Measurements from ENCODE around the gene WDFY4. TPM values are rescaled to one million over a fixed set of nuclear protein-coding genes. Genes with fewer than 3 reads are reported as not detected.

WDFY4 gene
- total RNA-seq, 1 donor from 2014 or later, result 0.25 TPM

DNA sequence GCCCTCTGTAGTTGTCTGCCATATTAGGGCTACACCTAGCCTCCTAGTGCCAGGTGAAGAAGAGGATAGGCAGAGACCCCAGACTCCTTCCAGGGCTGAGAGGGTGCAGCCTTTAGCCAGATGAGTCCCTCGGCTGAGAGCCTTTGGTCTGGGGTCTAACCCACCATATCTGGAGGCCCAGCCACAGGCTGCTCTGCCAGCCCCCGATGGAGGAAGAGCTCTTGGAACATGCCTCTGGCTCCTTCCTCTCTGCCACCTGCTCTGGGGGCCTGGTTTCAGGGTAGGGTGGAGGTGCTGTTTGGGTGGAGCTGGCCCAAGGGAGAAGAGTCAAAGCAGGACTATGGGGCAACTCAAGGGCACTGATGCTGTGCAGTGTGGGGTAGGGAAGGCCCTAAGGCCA is 253.6 kb downstream of the WDFY4 start:
- Mint-ChIP-seq H3K27ac (ENCODE audit: unreplicated experiment) (no peak overlapping the region), H3K9me3 (ENCODE audit: unreplicated experiment) (peaks cover 1% of the 10 kb centered on the region), H3K27me3 (ENCODE audit: low read depth, unreplicated experiment) (peaks cover 33% of the 10 kb centered on the region), H3K4me1 (ENCODE audit: low read depth, unreplicated experiment) (no peaks in the 10 kb centered on the region), H3K36me3 (ENCODE audit: low read depth, unreplicated experiment) (no peaks in the 10 kb centered on the region), H3K4me3 (ENCODE audit: unreplicated experiment) (no peak overlapping the region)
- Histone ChIP-seq H3K4me3 (ENCODE audit: insufficient read depth, low read depth, low read length) (no peak overlapping the region), H3K9me3 (ENCODE audit: insufficient read depth, low read depth, low read length) (no peaks in the 10 kb centered on the region), H3K9ac (ENCODE audit: low read length) (no peak overlapping the region), H3K27ac (ENCODE audit: low read depth, low read length) (no peak overlapping the region), H2AFZ (ENCODE audit: low read depth, low read length) (no peak overlapping the region), H3K79me2 (ENCODE audit: insufficient read depth, low read length) (no peaks in the 10 kb centered on the region), H3K36me3 (ENCODE audit: insufficient read depth, low read length) (no peaks in the 10 kb centered on the region), H3K27me3 (ENCODE audit: insufficient read depth, low read length) (no peaks in the 10 kb centered on the region), H4K20me1 (ENCODE audit: insufficient read depth, low read length) (no peaks in the 10 kb centered on the region), H3K4me2 (ENCODE audit: low read length) (no peak overlapping the region), H3K4me1 (ENCODE audit: insufficient read depth, low read length) (no peaks in the 10 kb centered on the region)
- FAIRE-seq (no peak), DNase-seq (ENCODE audit: low read depth) (no peak)
- TF ChIP-seq, protein P1, sequence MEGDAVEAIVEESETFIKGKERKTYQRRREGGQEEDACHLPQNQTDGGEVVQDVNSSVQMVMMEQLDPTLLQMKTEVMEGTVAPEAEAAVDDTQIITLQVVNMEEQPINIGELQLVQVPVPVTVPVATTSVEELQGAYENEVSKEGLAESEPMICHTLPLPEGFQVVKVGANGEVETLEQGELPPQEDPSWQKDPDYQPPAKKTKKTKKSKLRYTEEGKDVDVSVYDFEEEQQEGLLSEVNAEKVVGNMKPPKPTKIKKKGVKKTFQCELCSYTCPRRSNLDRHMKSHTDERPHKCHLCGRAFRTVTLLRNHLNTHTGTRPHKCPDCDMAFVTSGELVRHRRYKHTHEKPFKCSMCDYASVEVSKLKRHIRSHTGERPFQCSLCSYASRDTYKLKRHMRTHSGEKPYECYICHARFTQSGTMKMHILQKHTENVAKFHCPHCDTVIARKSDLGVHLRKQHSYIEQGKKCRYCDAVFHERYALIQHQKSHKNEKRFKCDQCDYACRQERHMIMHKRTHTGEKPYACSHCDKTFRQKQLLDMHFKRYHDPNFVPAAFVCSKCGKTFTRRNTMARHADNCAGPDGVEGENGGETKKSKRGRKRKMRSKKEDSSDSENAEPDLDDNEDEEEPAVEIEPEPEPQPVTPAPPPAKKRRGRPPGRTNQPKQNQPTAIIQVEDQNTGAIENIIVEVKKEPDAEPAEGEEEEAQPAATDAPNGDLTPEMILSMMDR (IDR thresholded peaks at IDR 0.05; ENCODE audit: insufficient read depth, low read depth, low read length), result no peak

DNA sequence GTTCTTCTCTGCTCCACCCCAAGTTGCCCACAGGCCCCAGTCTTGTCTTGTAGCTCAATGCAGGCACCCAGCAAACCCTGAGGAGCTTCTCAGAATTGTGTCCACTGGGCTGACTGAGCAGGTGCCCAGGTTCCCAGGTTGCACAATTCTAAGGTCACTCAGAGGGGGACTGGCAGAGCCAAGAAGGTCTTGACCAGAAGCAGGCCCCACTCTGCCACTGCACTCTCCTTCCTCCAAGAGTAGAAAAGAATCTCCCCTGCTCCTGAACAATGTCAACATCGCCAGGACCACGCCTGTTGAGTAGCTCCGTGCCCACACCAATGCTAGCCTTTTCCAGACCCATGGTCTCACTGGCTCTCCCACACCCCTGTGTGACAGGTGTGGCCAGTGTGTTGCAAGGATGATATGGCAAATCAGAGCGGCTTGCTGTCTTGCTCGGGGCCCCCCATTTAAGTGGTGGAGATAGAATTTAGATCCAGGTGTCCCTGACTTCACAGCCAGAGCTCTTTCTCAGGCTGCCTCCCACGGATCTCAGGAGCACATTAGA is 254.4 kb downstream of the WDFY4 start:
- TF ChIP-seq, protein P1 (IDR thresholded peaks at IDR 0.05; ENCODE audit: insufficient read depth, low read depth, low read length), result no peak
- no peak for TF ChIP-seq EZH2 (IDR thresholded peaks at IDR 0.05; ENCODE audit: insufficient read depth, low read length)
- Histone ChIP-seq H3K27ac (ENCODE audit: low read depth, low read length) (no peak overlapping the region), H4K20me1 (ENCODE audit: insufficient read depth, low read length) (no peaks in the 10 kb centered on the region), H3K4me3 (ENCODE audit: insufficient read depth, low read depth, low read length) (no peak overlapping the region), H3K79me2 (ENCODE audit: insufficient read depth, low read length) (no peaks in the 10 kb centered on the region), H3K9me3 (ENCODE audit: insufficient read depth, low read depth, low read length) (no peaks in the 10 kb centered on the region), H3K4me2 (ENCODE audit: low read length) (no peak overlapping the region), H3K36me3 (ENCODE audit: insufficient read depth, low read length) (no peaks in the 10 kb centered on the region), H2AFZ (ENCODE audit: low read depth, low read length) (no peak overlapping the region), H3K9ac (ENCODE audit: low read length) (no peak overlapping the region), H3K27me3 (ENCODE audit: insufficient read depth, low read length) (no peaks in the 10 kb centered on the region), H3K4me1 (ENCODE audit: insufficient read depth, low read length) (no peaks in the 10 kb centered on the region)
- DNase-seq (ENCODE audit: low read depth) (no peak), FAIRE-seq (no peak)
- no peaks in the 10 kb centered on the region for H3K4me1 Mint-ChIP-seq (ENCODE audit: low read depth, unreplicated experiment)
- H3K27ac Mint-ChIP-seq (ENCODE audit: unreplicated experiment), result no peak overlapping the region
- H3K36me3 Mint-ChIP-seq (ENCODE audit: low read depth, unreplicated experiment), result no peaks in the 10 kb centered on the region
- no peak overlapping the region for H3K4me3 Mint-ChIP-seq (ENCODE audit: unreplicated experiment)
- H3K27me3 Mint-ChIP-seq (ENCODE audit: low read depth, unreplicated experiment), result peaks cover 31% of the 10 kb centered on the region
- H3K9me3 Mint-ChIP-seq (ENCODE audit: unreplicated experiment), result peaks cover 1% of the 10 kb centered on the region

DNA sequence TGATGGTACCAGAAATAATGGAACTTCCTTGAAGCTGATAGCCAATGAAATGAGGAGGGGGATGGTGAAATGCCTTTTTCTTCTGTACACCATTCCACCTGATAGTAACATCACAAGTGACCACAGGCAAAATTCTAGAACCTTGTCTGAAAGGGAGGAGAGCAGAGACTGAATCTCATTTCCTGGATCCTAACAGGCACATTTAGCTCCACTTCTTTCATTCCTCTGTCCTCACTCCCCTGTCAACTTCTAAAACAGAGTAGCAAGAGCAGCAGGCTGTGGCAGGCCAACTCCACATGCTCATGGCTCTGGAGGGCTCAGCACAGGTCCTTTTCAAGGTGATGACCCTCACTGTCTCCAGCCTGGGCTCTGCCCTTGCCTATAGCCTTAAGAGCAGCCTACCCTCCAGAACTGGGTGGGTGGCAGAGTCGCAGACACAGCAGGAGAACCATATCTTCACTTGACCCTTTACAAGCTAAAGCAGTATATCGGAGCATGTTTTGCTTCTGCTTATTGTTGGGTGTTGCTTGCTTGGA is 255.2 kb downstream of the WDFY4 start, which contains the start of gene LRRC18:
Gene LRRC18 (minus strand): TSS at position 51 of the 536 bp plus-strand sequence. CDS start 25,685 bp downstream, outside the sequence.
- Mint-ChIP-seq H3K4me3 (ENCODE audit: unreplicated experiment) (no peak within 1 kb of the TSS), H3K27me3 (ENCODE audit: low read depth, unreplicated experiment) (peaks cover 31% of the 10 kb centered on the region), H3K4me1 (ENCODE audit: low read depth, unreplicated experiment) (no peaks in the 10 kb centered on the region), H3K9me3 (ENCODE audit: unreplicated experiment) (peaks cover 1% of the 10 kb centered on the region), H3K27ac (ENCODE audit: unreplicated experiment) (no peak within 1 kb of the TSS), H3K36me3 (ENCODE audit: low read depth, unreplicated experiment) (no peaks in the 10 kb centered on the region)
- FAIRE-seq (no peak), DNase-seq (ENCODE audit: low read depth) (no peak)
- H3K36me3 ChIP-seq (ENCODE audit: insufficient read depth, low read length), result no peaks in the 10 kb centered on the region
- H4K20me1 ChIP-seq (ENCODE audit: insufficient read depth, low read length), result no peaks in the 10 kb centered on the region
- TF ChIP-seq, protein P1 (IDR thresholded peaks at IDR 0.05; ENCODE audit: insufficient read depth, low read depth, low read length), result no peak
- TF ChIP-seq EZH2 (IDR thresholded peaks at IDR 0.05; ENCODE audit: insufficient read depth, low read length), result no peak
- H3K4me3 ChIP-seq (ENCODE audit: insufficient read depth, low read depth, low read length), result no peak within 1 kb of the TSS
- H3K9me3 ChIP-seq (ENCODE audit: insufficient read depth, low read depth, low read length), result no peaks in the 10 kb centered on the region
- H2AFZ ChIP-seq (ENCODE audit: low read depth, low read length), result no peak within 1 kb of the TSS
- H3K79me2 ChIP-seq (ENCODE audit: insufficient read depth, low read length), result no peaks in the 10 kb centered on the region
- no peak within 1 kb of the TSS for H3K27ac ChIP-seq (ENCODE audit: low read depth, low read length)
- no peak within 1 kb of the TSS for H3K9ac ChIP-seq (ENCODE audit: low read length)
- no peaks in the 10 kb centered on the region for H3K27me3 ChIP-seq (ENCODE audit: insufficient read depth, low read length)
- H3K4me2 ChIP-seq (ENCODE audit: low read length), result no peak within 1 kb of the TSS
- H3K4me1 ChIP-seq (ENCODE audit: insufficient read depth, low read length), result no peaks in the 10 kb centered on the region

All from astrocyte (in vitro differentiated cells and primary cell).